K562 (cell line): Measurements from ENCODE around the gene DLGAP1. TPM values are rescaled to one million over a fixed set of nuclear protein-coding genes. Genes with fewer than 3 reads are reported as not detected.

ENCODE experiments used
- FOXM1 ChIP-seq, 2 experiments: fragments of 450-650 bp in 1 of 2; sonication (generic) in 1 of 2; formaldehyde crosslinking in 1 of 2; IDR thresholded peaks; 2 replicates each; pipeline versions ENCODE4 v1.6.1 to v1.9.0; 2017 to 2022; ENCODE audit warnings: low read depth in 2 of 2, mild to moderate bottlenecking in 2 of 2, missing genetic modification reagents in 1 of 2, moderate library complexity in 1 of 2
- GTF2F1 ChIP-seq: IDR thresholded peaks from 2 replicates; pipeline ENCODE4 v1.6.1; 2011; ENCODE audit warnings: low read depth, low read length, improper control_type of control experiment
- HNRNPLL ChIP-seq: fragments of 200-400 bp; formaldehyde crosslinking; IDR thresholded peaks from 2 replicates; pipeline ENCODE4 v1.6.1; 2017; ENCODE audit warnings: low read length, low read depth, mild to moderate bottlenecking; ENCODE audit not compliant: poor library complexity, severe bottlenecking
- JUN ChIP-seq, 2 experiments: sonication (generic) in 1 of 2; formaldehyde crosslinking in 1 of 2; IDR thresholded peaks; 2 replicates each; pipeline versions ENCODE4 v1.6.1 to v1.8.0; 2012 to 2022; ENCODE audit warnings: borderline replicate concordance in 2 of 2, mild to moderate bottlenecking in 2 of 2, improper control_type of control experiment in 1 of 2, low read depth in 1 of 2, low read length in 1 of 2, missing genetic modification reagents in 1 of 2
- KAT7 ChIP-seq: sonication (generic); formaldehyde crosslinking; IDR thresholded peaks from 2 replicates; pipeline ENCODE4 v1.8.0; 2022; ENCODE audit warnings: missing genetic modification reagents, mild to moderate bottlenecking, borderline replicate concordance
- MCM5 ChIP-seq: fragments of 450-650 bp; IDR thresholded peaks from 2 replicates; pipeline ENCODE4 v1.6.1; 2016; ENCODE audit warnings: low read depth
- MTA1 ChIP-seq: fragments of 450-650 bp; IDR thresholded peaks from 2 replicates; pipeline ENCODE4 v1.6.1; 2017; ENCODE audit warnings: borderline replicate concordance
- NFATC3 ChIP-seq: fragments of 450-650 bp; IDR thresholded peaks from 2 replicates; pipeline ENCODE4 v1.6.1; 2017; ENCODE audit warnings: mild to moderate bottlenecking
- SMAD2 ChIP-seq: fragments of 150-350 bp; IDR thresholded peaks from 2 replicates; pipeline ENCODE4 v1.6.1; 2014; ENCODE audit warnings: low read depth, mild to moderate bottlenecking, low read length
- TRIM24 ChIP-seq, 2 experiments: fragments of 450-650 bp; IDR thresholded peaks; 2 replicates each; pipeline ENCODE4 v1.6.1; 2016
- ZNF165 ChIP-seq: fragments of 250-450 bp; sonication (Bioruptor Pico); IDR thresholded peaks from 2 replicates; pipeline ENCODE4 v1.4.0; 2020; ENCODE audit warnings: borderline replicate concordance
- ZNF197 ChIP-seq: fragments of 200-800 bp; sonication (Bioruptor generic); IDR thresholded peaks from 2 replicates; pipeline ENCODE4 v1.6.1; 2016; ENCODE audit warnings: low read depth, missing genetic modification characterization, missing compliant biosample characterization
- ZNF431 ChIP-seq: sonication (generic); formaldehyde crosslinking; IDR thresholded peaks from 2 replicates; pipeline ENCODE4 v1.8.0; 2022; ENCODE audit warnings: mild to moderate bottlenecking, missing genetic modification reagents
- ZNF778 ChIP-seq: fragments of 450-650 bp; formaldehyde crosslinking; IDR thresholded peaks from 2 replicates; pipeline ENCODE4 v1.4.0; 2020; ENCODE audit warnings: mild to moderate bottlenecking, moderate library complexity
- polyA plus RNA-seq, 8 experiments: library from polyadenylated mRNA; depleted of rRNA in 4 of 8; stranded (reverse) in 5 of 8; unstranded in 3 of 8; fragments of >200 nt; fragmentation: Nextera tagmentation in 2 of 8; fragmentation: Illumina TruSeq in 1 of 8; extraction: Ambion mirVana in 2 of 8; extraction: Trizol in 1 of 8; gene quantifications; 2 replicates each; pipeline versions ENCODE4 v1.2.1 to v1.2.3, GENCODE V29; 2011 to 2014; ENCODE audit warnings: inconsistent platforms in 1 of 8, missing spikeins in 1 of 8
- total RNA-seq, 7 experiments: library from RNA; depleted of rRNA in 6 of 7; stranded (reverse); fragments of >200 nt in 6 of 7; fragmentation: Illumina TruSeq in 2 of 7; extraction: Trizol in 2 of 7; gene quantifications; 2 replicates each; pipeline versions ENCODE4 v1.2.1 to v1.2.3, GENCODE V29; 2011 to 2021; ENCODE audit warnings: low replicate concordance in 1 of 7
- TF ChIP-seq, protein P1 (sequence below), 2 experiments: IDR thresholded peaks; 2 replicates each; pipeline ENCODE4 v1.6.1; 2012; ENCODE audit warnings: improper control_type of control experiment in 2 of 2, low read depth in 2 of 2, low read length in 2 of 2, borderline replicate concordance in 1 of 2
- TF ChIP-seq, protein P2 (sequence below): fragments of 450-650 bp; IDR thresholded peaks from 2 replicates; pipeline ENCODE4 v1.6.1; 2016; ENCODE audit warnings: mild to moderate bottlenecking
- TF ChIP-seq, protein P3 (sequence below): sonication (generic); formaldehyde crosslinking; IDR thresholded peaks from 2 replicates; pipeline ENCODE4 v1.8.0; 2023; ENCODE audit warnings: mild to moderate bottlenecking, missing genetic modification reagents
- TF ChIP-seq, protein P4 (sequence below): IDR thresholded peaks from 2 replicates; pipeline ENCODE4 v1.6.1; 2016; ENCODE audit warnings: missing genetic modification characterization, missing compliant biosample characterization
- TF ChIP-seq, protein P5 (sequence below): sonication (generic); formaldehyde crosslinking; IDR thresholded peaks from 2 replicates; pipeline ENCODE4 v1.8.1; 2022; ENCODE audit warnings: missing genetic modification reagents

Gene DLGAP1
- total and polyA plus RNA-seq, 9 of the 15 experiments (the other 6 are each of a cell fraction or from before 2014, with no cell fraction given) = 0.04 to 0.22 (median 0.08) TPM

DNA sequence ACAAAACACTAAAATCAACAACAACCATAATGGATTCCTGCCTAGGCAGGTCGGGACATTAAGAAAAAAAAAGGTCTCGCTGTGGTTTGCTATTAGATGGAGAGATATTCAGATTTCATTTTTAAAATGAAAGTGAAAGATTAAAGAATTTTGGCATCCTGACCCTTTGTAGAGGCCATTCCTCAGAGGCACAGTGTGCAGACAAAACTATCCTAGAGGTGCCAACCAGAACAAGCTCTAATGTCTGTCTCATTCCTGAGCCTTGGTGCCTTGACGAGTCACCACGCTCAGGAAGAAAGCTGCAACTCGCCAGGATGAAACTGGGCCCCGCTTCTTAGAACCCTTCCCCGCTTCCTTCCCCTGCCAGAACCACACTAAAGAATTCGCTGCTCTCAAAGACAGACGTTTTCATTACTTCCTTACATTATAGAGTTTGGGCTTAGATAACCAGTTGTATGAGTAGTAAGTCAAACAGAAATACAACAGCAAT, 849.1 kb downstream of the DLGAP1 start (continued):
- TF ChIP-seq, protein P1, sequence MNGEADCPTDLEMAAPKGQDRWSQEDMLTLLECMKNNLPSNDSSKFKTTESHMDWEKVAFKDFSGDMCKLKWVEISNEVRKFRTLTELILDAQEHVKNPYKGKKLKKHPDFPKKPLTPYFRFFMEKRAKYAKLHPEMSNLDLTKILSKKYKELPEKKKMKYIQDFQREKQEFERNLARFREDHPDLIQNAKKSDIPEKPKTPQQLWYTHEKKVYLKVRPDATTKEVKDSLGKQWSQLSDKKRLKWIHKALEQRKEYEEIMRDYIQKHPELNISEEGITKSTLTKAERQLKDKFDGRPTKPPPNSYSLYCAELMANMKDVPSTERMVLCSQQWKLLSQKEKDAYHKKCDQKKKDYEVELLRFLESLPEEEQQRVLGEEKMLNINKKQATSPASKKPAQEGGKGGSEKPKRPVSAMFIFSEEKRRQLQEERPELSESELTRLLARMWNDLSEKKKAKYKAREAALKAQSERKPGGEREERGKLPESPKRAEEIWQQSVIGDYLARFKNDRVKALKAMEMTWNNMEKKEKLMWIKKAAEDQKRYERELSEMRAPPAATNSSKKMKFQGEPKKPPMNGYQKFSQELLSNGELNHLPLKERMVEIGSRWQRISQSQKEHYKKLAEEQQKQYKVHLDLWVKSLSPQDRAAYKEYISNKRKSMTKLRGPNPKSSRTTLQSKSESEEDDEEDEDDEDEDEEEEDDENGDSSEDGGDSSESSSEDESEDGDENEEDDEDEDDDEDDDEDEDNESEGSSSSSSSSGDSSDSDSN (IDR thresholded peaks at IDR 0.05; ENCODE audit: borderline replicate concordance in 1 of 2, low read depth in 2 of 2, low read length in 2 of 2) = peak; percentile 43 to 46; a peak in 1 of 4 replicates
- TF ChIP-seq ZNF197 (CRISPR knock-in tag) (no peak), KAT7 (CRISPR knock-in tag) (no peak), FOXM1 (IDR thresholded peaks at IDR 0.05; ENCODE audit: low read depth) (no peak), FOXM1 (CRISPR knock-in tag; IDR thresholded peaks at IDR 0.05; ENCODE audit: low read depth) (no peak), HNRNPLL (no peak), NFATC3 (no peak), ZNF431 (CRISPR knock-in tag) (no peak), JUN (IDR thresholded peaks at IDR 0.05; ENCODE audit: borderline replicate concordance, low read depth, low read length) (no peak), JUN (CRISPR knock-in tag; IDR thresholded peaks at IDR 0.05; ENCODE audit: borderline replicate concordance) (no peak), TRIM24 (IDR thresholded peaks at IDR 0.05) (no peak), MTA1 (no peak), ZNF778 (CRISPR knock-in tag) (no peak), MCM5 (no peak), SMAD2 (no peak), GTF2F1 (no peak), ZNF165 (CRISPR knock-in tag) (no peak)
- TF ChIP-seq, protein P2, sequence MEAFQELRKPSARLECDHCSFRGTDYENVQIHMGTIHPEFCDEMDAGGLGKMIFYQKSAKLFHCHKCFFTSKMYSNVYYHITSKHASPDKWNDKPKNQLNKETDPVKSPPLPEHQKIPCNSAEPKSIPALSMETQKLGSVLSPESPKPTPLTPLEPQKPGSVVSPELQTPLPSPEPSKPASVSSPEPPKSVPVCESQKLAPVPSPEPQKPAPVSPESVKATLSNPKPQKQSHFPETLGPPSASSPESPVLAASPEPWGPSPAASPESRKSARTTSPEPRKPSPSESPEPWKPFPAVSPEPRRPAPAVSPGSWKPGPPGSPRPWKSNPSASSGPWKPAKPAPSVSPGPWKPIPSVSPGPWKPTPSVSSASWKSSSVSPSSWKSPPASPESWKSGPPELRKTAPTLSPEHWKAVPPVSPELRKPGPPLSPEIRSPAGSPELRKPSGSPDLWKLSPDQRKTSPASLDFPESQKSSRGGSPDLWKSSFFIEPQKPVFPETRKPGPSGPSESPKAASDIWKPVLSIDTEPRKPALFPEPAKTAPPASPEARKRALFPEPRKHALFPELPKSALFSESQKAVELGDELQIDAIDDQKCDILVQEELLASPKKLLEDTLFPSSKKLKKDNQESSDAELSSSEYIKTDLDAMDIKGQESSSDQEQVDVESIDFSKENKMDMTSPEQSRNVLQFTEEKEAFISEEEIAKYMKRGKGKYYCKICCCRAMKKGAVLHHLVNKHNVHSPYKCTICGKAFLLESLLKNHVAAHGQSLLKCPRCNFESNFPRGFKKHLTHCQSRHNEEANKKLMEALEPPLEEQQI = no peak
- TF ChIP-seq, protein P3, sequence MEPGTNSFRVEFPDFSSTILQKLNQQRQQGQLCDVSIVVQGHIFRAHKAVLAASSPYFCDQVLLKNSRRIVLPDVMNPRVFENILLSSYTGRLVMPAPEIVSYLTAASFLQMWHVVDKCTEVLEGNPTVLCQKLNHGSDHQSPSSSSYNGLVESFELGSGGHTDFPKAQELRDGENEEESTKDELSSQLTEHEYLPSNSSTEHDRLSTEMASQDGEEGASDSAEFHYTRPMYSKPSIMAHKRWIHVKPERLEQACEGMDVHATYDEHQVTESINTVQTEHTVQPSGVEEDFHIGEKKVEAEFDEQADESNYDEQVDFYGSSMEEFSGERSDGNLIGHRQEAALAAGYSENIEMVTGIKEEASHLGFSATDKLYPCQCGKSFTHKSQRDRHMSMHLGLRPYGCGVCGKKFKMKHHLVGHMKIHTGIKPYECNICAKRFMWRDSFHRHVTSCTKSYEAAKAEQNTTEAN = peak; percentile 16; the same call in 1 of the 2 replicates
- TF ChIP-seq, protein P4, sequence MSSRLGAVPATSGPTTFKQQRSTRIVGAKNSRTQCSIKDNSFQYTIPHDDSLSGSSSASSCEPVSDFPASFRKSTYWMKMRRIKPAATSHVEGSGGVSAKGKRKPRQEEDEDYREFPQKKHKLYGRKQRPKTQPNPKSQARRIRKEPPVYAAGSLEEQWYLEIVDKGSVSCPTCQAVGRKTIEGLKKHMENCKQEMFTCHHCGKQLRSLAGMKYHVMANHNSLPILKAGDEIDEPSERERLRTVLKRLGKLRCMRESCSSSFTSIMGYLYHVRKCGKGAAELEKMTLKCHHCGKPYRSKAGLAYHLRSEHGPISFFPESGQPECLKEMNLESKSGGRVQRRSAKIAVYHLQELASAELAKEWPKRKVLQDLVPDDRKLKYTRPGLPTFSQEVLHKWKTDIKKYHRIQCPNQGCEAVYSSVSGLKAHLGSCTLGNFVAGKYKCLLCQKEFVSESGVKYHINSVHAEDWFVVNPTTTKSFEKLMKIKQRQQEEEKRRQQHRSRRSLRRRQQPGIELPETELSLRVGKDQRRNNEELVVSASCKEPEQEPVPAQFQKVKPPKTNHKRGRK = no peak
- TF ChIP-seq, protein P5, sequence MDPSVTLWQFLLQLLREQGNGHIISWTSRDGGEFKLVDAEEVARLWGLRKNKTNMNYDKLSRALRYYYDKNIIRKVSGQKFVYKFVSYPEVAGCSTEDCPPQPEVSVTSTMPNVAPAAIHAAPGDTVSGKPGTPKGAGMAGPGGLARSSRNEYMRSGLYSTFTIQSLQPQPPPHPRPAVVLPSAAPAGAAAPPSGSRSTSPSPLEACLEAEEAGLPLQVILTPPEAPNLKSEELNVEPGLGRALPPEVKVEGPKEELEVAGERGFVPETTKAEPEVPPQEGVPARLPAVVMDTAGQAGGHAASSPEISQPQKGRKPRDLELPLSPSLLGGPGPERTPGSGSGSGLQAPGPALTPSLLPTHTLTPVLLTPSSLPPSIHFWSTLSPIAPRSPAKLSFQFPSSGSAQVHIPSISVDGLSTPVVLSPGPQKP (CRISPR knock-in tag) = no peak
